SK-N-SH treated with all-trans-retinoic acid at 6 μM for 48 hours (cell line): Measurements from ENCODE around the gene TPO.

Experiments
- PATZ1 ChIP-seq: fragments of 250-450 bp; sonication (Bioruptor Pico); IDR thresholded peaks from 2 replicates; pipeline ENCODE4 v1.8.0; 2020; ENCODE audit warnings: mild to moderate bottlenecking, moderate library complexity, borderline replicate concordance
- ZNF8 ChIP-seq: fragments of 450-650 bp; formaldehyde crosslinking; IDR thresholded peaks from 2 replicates; pipeline ENCODE4 v1.5.0; 2020; ENCODE audit warnings: mild to moderate bottlenecking, moderate library complexity

DNA sequence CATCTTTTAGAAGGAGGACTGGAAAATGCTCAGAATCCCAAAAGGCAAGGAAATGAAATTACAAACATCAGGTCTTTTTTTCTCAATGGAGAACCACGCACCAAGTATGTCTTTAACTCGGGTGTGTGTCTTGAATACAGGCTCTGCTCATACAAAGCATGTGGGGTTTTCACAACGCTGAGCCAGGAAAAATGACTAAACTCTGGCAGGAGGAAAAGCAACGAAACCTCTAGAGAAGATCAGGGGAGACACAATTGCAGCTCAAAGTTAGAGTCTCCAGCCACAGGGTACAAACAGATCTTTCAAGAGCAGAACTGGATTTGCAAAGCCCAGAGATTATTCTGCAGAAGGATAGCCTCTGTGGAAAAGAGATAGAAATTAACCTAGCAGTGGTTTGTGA is 42.8 kb upstream of the TPO start:
- TF ChIP-seq PATZ1 (CRISPR knock-in tag) (no peak), ZNF8 (CRISPR knock-in tag) (no peak)
